ENCODE measurements around the gene LBP.

DNA sequence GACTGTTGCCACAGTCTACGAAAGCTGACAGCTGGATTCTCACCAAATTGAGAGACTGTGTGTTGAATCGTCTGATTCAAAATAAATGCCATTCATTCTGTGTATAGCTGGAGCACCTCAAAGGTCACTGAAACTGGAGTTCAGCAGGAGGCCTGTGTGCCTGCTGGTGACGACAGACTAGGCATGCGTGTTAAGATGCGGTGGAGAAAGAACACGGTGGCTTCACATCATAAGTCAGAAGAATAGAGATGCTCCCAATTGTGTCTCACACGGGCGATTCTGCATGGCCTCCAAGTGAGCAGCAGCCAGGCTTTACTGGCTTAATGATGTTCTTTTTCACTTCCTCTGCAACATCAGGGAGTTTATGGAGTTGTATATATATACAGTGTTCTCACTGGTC lies 56.5 kb downstream of the LBP start:
- TF ChIP-seq EZH2 (IDR thresholded peaks at IDR 0.05; ENCODE audit: borderline replicate concordance, low read depth, low read length, poor library complexity, severe bottlenecking) = no peak
- TF ChIP-seq, protein P1, sequence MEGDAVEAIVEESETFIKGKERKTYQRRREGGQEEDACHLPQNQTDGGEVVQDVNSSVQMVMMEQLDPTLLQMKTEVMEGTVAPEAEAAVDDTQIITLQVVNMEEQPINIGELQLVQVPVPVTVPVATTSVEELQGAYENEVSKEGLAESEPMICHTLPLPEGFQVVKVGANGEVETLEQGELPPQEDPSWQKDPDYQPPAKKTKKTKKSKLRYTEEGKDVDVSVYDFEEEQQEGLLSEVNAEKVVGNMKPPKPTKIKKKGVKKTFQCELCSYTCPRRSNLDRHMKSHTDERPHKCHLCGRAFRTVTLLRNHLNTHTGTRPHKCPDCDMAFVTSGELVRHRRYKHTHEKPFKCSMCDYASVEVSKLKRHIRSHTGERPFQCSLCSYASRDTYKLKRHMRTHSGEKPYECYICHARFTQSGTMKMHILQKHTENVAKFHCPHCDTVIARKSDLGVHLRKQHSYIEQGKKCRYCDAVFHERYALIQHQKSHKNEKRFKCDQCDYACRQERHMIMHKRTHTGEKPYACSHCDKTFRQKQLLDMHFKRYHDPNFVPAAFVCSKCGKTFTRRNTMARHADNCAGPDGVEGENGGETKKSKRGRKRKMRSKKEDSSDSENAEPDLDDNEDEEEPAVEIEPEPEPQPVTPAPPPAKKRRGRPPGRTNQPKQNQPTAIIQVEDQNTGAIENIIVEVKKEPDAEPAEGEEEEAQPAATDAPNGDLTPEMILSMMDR (conservative IDR thresholded peaks at IDR 0.05; ENCODE audit: low read depth, low read length) = no peak

Measured in A673 (cell line).